Panc1 (cell line): ENCODE data around the gene ELFN1. TPM values are rescaled to one million over a fixed set of nuclear protein-coding genes. Genes with fewer than 3 reads are reported as not detected.

Experiments used
- ATAC-seq: fragments of 200-7000 bp; cut with Tn5 transposase; 2 replicates; pipeline ENCODE4 v1.9.1; 2020; ENCODE audit warnings: mild to moderate bottlenecking, moderate library complexity
- BruUV-seq: library from RNA; stranded (reverse); fragments of 400-500 nt; replicated peaks from 2 replicates; lab custom pipeline; 2021; lab: Mats Ljungman, UMichigan
- CTCF ChIA-PET: fragments of 300-600 bp; sonication (Branson Sonifier 250); formaldehyde crosslinking; loops from one replicate; lab custom pipeline; 2022; ENCODE audit warnings: antibody characterized with exemption; lab: Charles Lee
- POLR2A ChIA-PET: fragments of 300-600 bp; sonication (Branson Sonifier 250); formaldehyde crosslinking; loops from one replicate; lab custom pipeline; 2022; ENCODE audit warnings: antibody characterized with exemption; lab: Charles Lee
- DNase-seq: peaks from one replicate; pipeline ENCODE4 v3.0.0-alpha.2; 2010; ENCODE audit warnings: low read depth, low spot score
- H3K27ac ChIP-seq: 2 replicates; pipeline ENCODE4 v1.5.1; 2011; ENCODE audit warnings: mild to moderate bottlenecking, low read length, inconsistent platforms
- H3K27me3 ChIP-seq: fragments of 200-500 bp; sonication (Bioruptor generic); 2 replicates; pipeline ENCODE4 v1.6.0; 2014; ENCODE audit warnings: low read length, inconsistent platforms; ENCODE audit not compliant: control insufficient read depth, insufficient read depth
- H3K36me3 ChIP-seq: fragments of 200-500 bp; sonication (Bioruptor generic); 2 replicates; pipeline ENCODE4 v1.5.1; 2014; ENCODE audit warnings: inconsistent platforms, mild to moderate bottlenecking, low read length, moderate library complexity; ENCODE audit not compliant: control insufficient read depth, insufficient read depth
- H3K4me1 ChIP-seq: 2 replicates; pipeline ENCODE4 v1.5.1; 2011; ENCODE audit warnings: inconsistent platforms, mild to moderate bottlenecking, low read length, moderate library complexity; ENCODE audit not compliant: control insufficient read depth, insufficient read depth
- H3K4me3 ChIP-seq, 2 experiments: 2 replicates each; pipeline ENCODE4 v1.5.1; 2011 to 2012; ENCODE audit warnings: low read depth in 2 of 2, low read length in 2 of 2, mild to moderate bottlenecking in 2 of 2, inconsistent platforms in 1 of 2, moderate library complexity in 1 of 2
- H3K9me3 ChIP-seq: fragments of 200-500 bp; sonication (Bioruptor generic); 2 replicates; pipeline ENCODE4 v1.5.1; 2014; ENCODE audit warnings: low read depth, mild to moderate bottlenecking, inconsistent platforms, low read length, moderate library complexity; ENCODE audit not compliant: control insufficient read depth, insufficient read depth
- CTCF ChIP-seq: fragments of 450-650 bp; IDR thresholded peaks from 2 replicates; pipeline ENCODE4 v1.5.1; 2017; ENCODE audit warnings: mild to moderate bottlenecking
- POLR2AphosphoS5 ChIP-seq: IDR thresholded peaks from 2 replicates; pipeline ENCODE4 v1.6.1; 2012; ENCODE audit warnings: mild to moderate bottlenecking, low read depth, low read length, moderate library complexity
- REST ChIP-seq, 2 experiments: IDR thresholded peaks; 2 replicates each; pipeline ENCODE4 v1.6.1; 2011 to 2012; ENCODE audit warnings: low read depth in 2 of 2, control low read depth in 1 of 2, low read length in 1 of 2, mild to moderate bottlenecking in 1 of 2, moderate library complexity in 1 of 2; ENCODE audit not compliant: insufficient read depth in 1 of 2
- SIN3A ChIP-seq: IDR thresholded peaks from 2 replicates; pipeline ENCODE4 v1.6.1; 2012; ENCODE audit warnings: low read depth, mild to moderate bottlenecking, low read length, moderate library complexity, borderline replicate concordance; ENCODE audit not compliant: insufficient read depth
- TCF7L2 ChIP-seq: IDR thresholded peaks from 2 replicates; pipeline ENCODE4 v1.6.1; 2011; ENCODE audit warnings: mild to moderate bottlenecking, low read depth, low read length, inconsistent platforms
- in situ Hi-C: cut with HindIII; loops from 2 replicates; pipeline ENCODE4 v1.10.0; 2016; ENCODE audit warnings: low sequenced_read_pairs, low pct_unique_long_range_greater_than_20kb
- intact Hi-C: fragments of 100-400 bp; cut with micrococcal nuclease; formaldehyde crosslinking; loops from one replicate; pipeline ENCODE4 v1.10.0; 2022; ENCODE audit not compliant: unreplicated experiment
- total RNA-seq: library from RNA; stranded (reverse); gene quantifications from one replicate; pipeline ENCODE4 v1.2.1, GENCODE V29; 2021; ENCODE audit not compliant: unreplicated experiment

Gene ELFN1
- total RNA-seq, 1 experiment from 2014 or later: 39.0 TPM

GRCh38 chr7:1769286-1770200, 99.5 kb downstream of the ELFN1 start:
- Histone ChIP-seq H3K27me3 (no peaks in the 10 kb centered on the region), H3K36me3 (no peaks in the 10 kb centered on the region), H3K4me1 (no peaks in the 10 kb centered on the region), H3K27ac (no peak overlapping the region), H3K9me3 (no peaks in the 10 kb centered on the region), H3K4me3 (no peak overlapping the region)
- DNase-seq (no peak), ATAC-seq (no peak)
- intact Hi-C loops: no loop called here
- ChIA-PET CTCF (no interaction called here), POLR2A (no interaction called here)
- TF ChIP-seq TCF7L2 (no peak), SIN3A (no peak)
- no TSS peak for BruUV-seq
- in situ Hi-C loops: no loop called here

- in situ Hi-C loops: no loop called here
- Histone ChIP-seq H3K9me3 (no peaks in the 10 kb centered on the region), H3K27me3 (peaks cover 4% of the 10 kb centered on the region; the same call in 1 of the 2 replicates), H3K36me3 (no peaks in the 10 kb centered on the region), H3K27ac (no peak overlapping the region), H3K4me1 (no peaks in the 10 kb centered on the region), H3K4me3 (no peak overlapping the region)
- POLR2A ChIA-PET: no interaction called here
- intact Hi-C loops: no loop called here
- BruUV-seq: no TSS peak
- no peak for TF ChIP-seq SIN3A
- no peak for TF ChIP-seq REST (IDR thresholded peaks at IDR 0.05; ENCODE audit: insufficient read depth in 1 of 2, low read depth in 2 of 2, low read length in 1 of 2)
- TF ChIP-seq TCF7L2: no peak
- TF ChIP-seq CTCF: no peak
- TF ChIP-seq POLR2AphosphoS5: no peak
- ATAC-seq (no peak), DNase-seq (no peak)
- CTCF ChIA-PET: interaction anchor here (0.6 kb wide), 2 partner anchors 53 to 417 kb away, joined by 3 read pairs; no protein-coding TSS in a partner anchor
These were observed 100.3 kb downstream of the ELFN1 start for GRCh38 chr7:1770331-1770730.

- in situ Hi-C loops: no loop called here
- CTCF ChIA-PET: no interaction called here
- BruUV-seq: no TSS peak
These were observed 105.3 kb downstream of the ELFN1 start for GRCh38 chr7:1775389-1775788.

More at GRCh38 chr7:1775389-1775788, 105.3 kb downstream of the ELFN1 start:
- TF ChIP-seq POLR2AphosphoS5 (no peak), REST (IDR thresholded peaks at IDR 0.05; ENCODE audit: insufficient read depth in 1 of 2, low read depth in 2 of 2, low read length in 1 of 2) (no peak)
- DNase-seq (no peak), ATAC-seq (no peak)
- Histone ChIP-seq H3K4me3 (no peak overlapping the region), H3K36me3 (no peaks in the 10 kb centered on the region), H3K9me3 (no peaks in the 10 kb centered on the region), H3K4me1 (no peaks in the 10 kb centered on the region), H3K27me3 (peaks cover 6% of the 10 kb centered on the region; the same call in 1 of the 2 replicates), H3K27ac (no peak overlapping the region)
- intact Hi-C loops: no loop called here
- POLR2A ChIA-PET: no interaction called here
